K562 (cell line): ENCODE data around the gene ITGB2. TPM values are rescaled to one million over a fixed set of nuclear protein-coding genes. Genes with fewer than 3 reads are reported as not detected.

ENCODE experiments used
- ATAC-seq: fragments of 200-7000 bp; cut with Tn5 transposase; 3 replicates; pipeline ENCODE4 v1.9.1; 2020; ENCODE audit warnings: moderate library complexity
- BruUV-seq: library from RNA; stranded (reverse); fragments of 400-500 nt; replicated peaks from 2 replicates; lab custom pipeline; 2021; lab: Mats Ljungman, UMichigan
- CTCF ChIA-PET: fragments of 300-600 bp; formaldehyde crosslinking; extraction: SDS; loops from one replicate; lab custom pipeline; 2021; ENCODE audit warnings: low intra/inter-chr PET ratio; lab: Yijun Ruan, JAX
- POLR2A ChIA-PET: fragments of 300-600, 350-650 bp; sonication (Branson Sonifier 250); formaldehyde crosslinking; extraction: SDS; loops from one replicate; lab custom pipeline; 2021; ENCODE audit warnings: antibody characterized with exemption, inconsistent platforms; lab: Yijun Ruan, JAX
- DNase-seq, 4 experiments: peaks; one replicate each; pipeline versions ENCODE4 v3.0.0 to v3.0.0-alpha.2; 2011 to 2018; ENCODE audit warnings: low spot score in 3 of 4, mixed read lengths in 3 of 4; ENCODE audit errors: extremely low read depth in 1 of 4
- FAIRE-seq: peaks from 2 replicates; lab custom pipeline; 2011; peaks lifted over from hg19 to GRCh38; lab: Jason Lieb, UNC
- H2AFZ ChIP-seq: 2 replicates; pipeline ENCODE4 v1.6.0; 2011; ENCODE audit warnings: low read depth, low read length, control low read depth, inconsistent platforms
- H3K27ac ChIP-seq: fragments of 200-600 bp; 3 replicates; pipeline ENCODE4 v1.8.0; 2011; ENCODE audit warnings: low read depth, mild to moderate bottlenecking, control low read depth, inconsistent platforms, low read length, moderate library complexity, mixed read lengths; ENCODE audit errors: extremely low read depth
- H3K27me3 ChIP-seq, 2 experiments: fragments of 300-600 bp in 1 of 2; 2 replicates in 1 of 2; 3 replicates in 1 of 2; pipeline versions ENCODE4 v1.6.0 to v1.8.0; 2011; ENCODE audit warnings: inconsistent platforms in 2 of 2, low read length in 2 of 2, mild to moderate bottlenecking in 1 of 2, mixed read lengths in 1 of 2, moderate library complexity in 1 of 2; ENCODE audit not compliant: control insufficient read depth in 2 of 2, insufficient read depth in 2 of 2
- H3K36me3 ChIP-seq: fragments of 300-600 bp; 3 replicates; pipeline ENCODE4 v1.8.0; 2011; ENCODE audit warnings: mild to moderate bottlenecking, low read length, inconsistent platforms; ENCODE audit not compliant: control insufficient read depth, insufficient read depth
- H3K4me1 ChIP-seq, 2 experiments: fragments of 200-600 bp in 1 of 2; replicated peaks in 1 of 2; 2 replicates in 1 of 2; 3 replicates in 1 of 2; pipeline versions ENCODE4 v1.5.1 to v1.8.0; 2011; ENCODE audit warnings: inconsistent platforms in 2 of 2, low read length in 2 of 2, mild to moderate bottlenecking in 1 of 2, mixed read lengths in 1 of 2, moderate library complexity in 1 of 2; ENCODE audit not compliant: control insufficient read depth in 2 of 2, insufficient read depth in 2 of 2
- H3K4me2 ChIP-seq: 2 replicates; pipeline ENCODE4 v1.6.1; 2011; ENCODE audit warnings: low read length, control low read depth, inconsistent platforms, mixed read lengths; ENCODE audit not compliant: insufficient read depth
- H3K4me3 ChIP-seq: fragments of 200-600 bp; sonication (generic), shearing (Covaris generic); 2 replicates; pipeline ENCODE4 v1.5.1; 2016; ENCODE audit warnings: control low read depth, inconsistent platforms
- H3K79me2 ChIP-seq: fragments of 200-600 bp; 3 replicates; pipeline ENCODE4 v1.8.0; 2011; ENCODE audit warnings: low read length, inconsistent platforms; ENCODE audit not compliant: control insufficient read depth, insufficient read depth
- H3K9ac ChIP-seq, 2 experiments: 2 replicates each; pipeline versions ENCODE4 v1.6.0 to v1.6.1; 2011; ENCODE audit warnings: low read depth in 2 of 2, low read length in 2 of 2, control low read depth in 1 of 2, inconsistent platforms in 1 of 2, mild to moderate bottlenecking in 1 of 2, mixed read lengths in 1 of 2; ENCODE audit not compliant: insufficient read depth in 1 of 2
- H3K9me1 ChIP-seq: one replicate; pipeline ENCODE4 v1.6.0; 2011; ENCODE audit warnings: inconsistent platforms, mild to moderate bottlenecking, low read length, moderate library complexity; ENCODE audit not compliant: control insufficient read depth, insufficient read depth
- H3K9me3 ChIP-seq: replicated peaks from 2 replicates; pipeline ENCODE4 v1.5.1; 2011; ENCODE audit warnings: low read depth, low read length, inconsistent platforms; ENCODE audit not compliant: control insufficient read depth, insufficient read depth
- H4K20me1 ChIP-seq: replicated peaks from 2 replicates; pipeline ENCODE4 v1.6.1; 2011; ENCODE audit warnings: low read length, inconsistent platforms, mixed read lengths; ENCODE audit not compliant: control insufficient read depth, insufficient read depth
- CEBPB ChIP-seq: fragments of 450-650 bp; IDR thresholded peaks from 2 replicates; pipeline ENCODE4 v1.6.1; 2016; ENCODE audit warnings: missing genetic modification characterization, missing compliant biosample characterization
- CHD2 ChIP-seq: IDR thresholded peaks from 2 replicates; pipeline ENCODE4 v1.6.1; 2011; ENCODE audit warnings: low read depth, low read length
- CHD4 ChIP-seq: fragments of 200-600 bp; sonication (generic); IDR thresholded peaks from 3 replicates; pipeline ENCODE4 v1.6.1; 2012; ENCODE audit warnings: low read depth, mild to moderate bottlenecking, mixed read lengths, low read length, inconsistent platforms; ENCODE audit not compliant: insufficient read depth, insufficient replicate concordance, poor library complexity, severe bottlenecking
- EGR1 ChIP-seq: fragments of 450-650 bp; conservative IDR thresholded peaks from 2 replicates; pipeline ENCODE4 v1.6.1; 2017; ENCODE audit warnings: mild to moderate bottlenecking
- EZH2 ChIP-seq: IDR thresholded peaks from 2 replicates; pipeline ENCODE4 v1.6.1; 2012; ENCODE audit warnings: low read depth, mild to moderate bottlenecking, inconsistent platforms, low read length, borderline replicate concordance
- GABPA ChIP-seq: fragments of 200-800 bp; sonication (Bioruptor generic); conservative IDR thresholded peaks from 2 replicates; pipeline ENCODE4 v1.6.1; 2016; ENCODE audit warnings: low read depth, missing genetic modification characterization, missing compliant biosample characterization
- MBD2 ChIP-seq: sonication (generic); IDR thresholded peaks from 2 replicates; pipeline ENCODE4 v1.6.1; 2016; ENCODE audit warnings: low read depth, borderline replicate concordance
- MTA3 ChIP-seq: fragments of 450-650 bp; formaldehyde crosslinking; IDR thresholded peaks from 2 replicates; pipeline ENCODE4 v1.6.1; 2017; ENCODE audit warnings: mild to moderate bottlenecking, borderline replicate concordance
- MXI1 ChIP-seq: IDR thresholded peaks from 2 replicates; pipeline ENCODE4 v1.6.1; 2011; ENCODE audit warnings: low read depth, mild to moderate bottlenecking, improper control_type of control experiment, low read length
- PURB ChIP-seq: sonication (generic); formaldehyde crosslinking; IDR thresholded peaks from 2 replicates; pipeline ENCODE4 v1.9.0; 2021; ENCODE audit warnings: low read depth, mild to moderate bottlenecking, missing genetic modification reagents
- RAD51 ChIP-seq: fragments of 450-650 bp; IDR thresholded peaks from 2 replicates; pipeline ENCODE4 v1.7.1; 2016; ENCODE audit warnings: low read depth, mild to moderate bottlenecking, borderline replicate concordance
- SIN3B ChIP-seq: fragments of 450-650 bp; IDR thresholded peaks from 2 replicates; pipeline ENCODE4 v1.6.1; 2017; ENCODE audit warnings: low read depth, mild to moderate bottlenecking, moderate library complexity
- SPI1 ChIP-seq: IDR thresholded peaks from 2 replicates; pipeline ENCODE4 v1.6.1; 2011; ENCODE audit warnings: low read depth, low read length, control low read depth, borderline replicate concordance
- ZNF146 ChIP-seq: IDR thresholded peaks from one replicate; pipeline ENCODE4 v1.6.1; 2018; ENCODE audit warnings: missing compliant biosample characterization; ENCODE audit not compliant: unreplicated experiment
- ZNF184 ChIP-seq: sonication (generic); formaldehyde crosslinking; IDR thresholded peaks from 2 replicates; pipeline ENCODE4 v1.5.0; 2020; ENCODE audit warnings: missing genetic modification reagents
- ZNF75A ChIP-seq: fragments of 450-650 bp; formaldehyde crosslinking; IDR thresholded peaks from 2 replicates; pipeline ENCODE4 v1.4.0; 2020; ENCODE audit warnings: mild to moderate bottlenecking
- WGBS: fragments of 100-300 bp; shearing (Covaris generic); methylation state at CpG from one replicate; pipeline ENCODE4 v1.1.6; 2016; ENCODE audit warnings: low coverage, mixed read lengths; ENCODE audit not compliant: insufficient coverage; ENCODE audit errors: missing lambda C conversion rate; 5-methylcytosine and 5-hydroxymethylcytosine counted together
- in situ Hi-C: fragments of 300-500 bp; cut with MboI; formaldehyde crosslinking; loops from 4 replicates; pipeline ENCODE4 v1.15.0; 2018; ENCODE audit warnings: inconsistent platforms, mixed read lengths
- intact Hi-C: fragments of 100-400 bp; cut with micrococcal nuclease; formaldehyde crosslinking; loops from 2 replicates; pipeline ENCODE4 v1.14.2; 2022
- polyA plus RNA-seq, 8 experiments: library from polyadenylated mRNA; depleted of rRNA in 4 of 8; stranded (reverse) in 5 of 8; unstranded in 3 of 8; fragments of >200 nt; fragmentation: Nextera tagmentation in 2 of 8; fragmentation: Illumina TruSeq in 1 of 8; extraction: Ambion mirVana in 2 of 8; extraction: Trizol in 1 of 8; gene quantifications; 2 replicates each; pipeline versions ENCODE4 v1.2.1 to v1.2.3, GENCODE V29; 2011 to 2014; ENCODE audit warnings: inconsistent platforms in 1 of 8, missing spikeins in 1 of 8
- total RNA-seq, 7 experiments: library from RNA; depleted of rRNA in 6 of 7; stranded (reverse); fragments of >200 nt in 6 of 7; fragmentation: Illumina TruSeq in 2 of 7; extraction: Trizol in 2 of 7; gene quantifications; 2 replicates each; pipeline versions ENCODE4 v1.2.1 to v1.2.3, GENCODE V29; 2011 to 2021; ENCODE audit warnings: low replicate concordance in 1 of 7
- TF ChIP-seq, protein P1 (sequence below): fragments of 250-450 bp; sonication (Bioruptor Pico); IDR thresholded peaks from 2 replicates; pipeline ENCODE4 v1.4.0; 2020; ENCODE audit warnings: mild to moderate bottlenecking

Gene ITGB2
- total and polyA plus RNA-seq, 9 of the 15 experiments (the other 6 are each of a cell fraction or from before 2014, with no cell fraction given) = 0.07 to 1.3 (median 0.51) TPM; not detected in 2

DNA sequence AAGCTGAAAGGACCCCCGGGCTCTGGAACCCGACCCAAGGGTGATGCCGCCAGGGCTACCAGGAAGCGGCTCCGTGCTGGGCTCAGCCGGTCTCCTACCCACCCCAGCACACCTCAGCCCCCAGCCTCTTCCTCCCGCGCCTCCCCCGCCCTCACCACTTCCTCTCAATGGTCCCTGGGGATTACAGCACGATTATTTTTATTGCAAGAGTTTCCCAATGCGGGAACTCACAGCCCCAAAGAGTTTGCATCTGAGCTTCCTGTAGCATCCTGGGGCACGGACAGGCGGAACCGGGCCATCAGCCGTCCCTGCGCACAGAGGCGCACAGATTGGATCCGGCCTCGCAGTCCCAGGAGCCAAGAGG lies 10.4 kb upstream of the ITGB2 start:
- Histone ChIP-seq H4K20me1 (no peaks in the 10 kb centered on the region), H2AFZ (no peak overlapping the region), H3K9ac (no peak overlapping the region), H3K4me1 (peaks cover 8 to 46% of the 10 kb centered on the region in 2 experiments; a peak in 4 of 5 replicates), H3K4me2 (no peak overlapping the region), H3K36me3 (no peaks in the 10 kb centered on the region), H3K9me1 (peaks cover 3% of the 10 kb centered on the region), H3K27ac (no peak overlapping the region), H3K27me3 (peaks cover 17 to 45% of the 10 kb centered on the region in 2 experiments), H3K79me2 (no peaks in the 10 kb centered on the region), H3K9me3 (no peaks in the 10 kb centered on the region), H3K4me3 (no peak overlapping the region)
- no TSS peak for BruUV-seq
- ATAC-seq (no peak), FAIRE-seq (no peak), DNase-seq (no peak)
- ChIA-PET CTCF (no interaction called here), POLR2A (no interaction called here)
- in situ Hi-C loops = loop anchor here (10.0 kb wide), 1 partner anchor 426 kb away; no protein-coding TSS in a partner anchor
- no peak for TF ChIP-seq ZNF184 (CRISPR knock-in tag)
- TF ChIP-seq GABPA (tag) = 0 out of 2 replicates have a peak, but pooled peaks have one; percentile 20
- no peak for TF ChIP-seq CHD2
- TF ChIP-seq MBD2 = no peak
- no peak for TF ChIP-seq PURB (CRISPR knock-in tag)
- peak; percentile 32; the same call in 1 of the 2 replicates for TF ChIP-seq SPI1
- TF ChIP-seq CHD4 = no peak
- no peak for TF ChIP-seq RAD51
- no peak for TF ChIP-seq ZNF75A
- no peak for TF ChIP-seq ZNF146 (CRISPR knock-in tag)
- TF ChIP-seq, protein P1, sequence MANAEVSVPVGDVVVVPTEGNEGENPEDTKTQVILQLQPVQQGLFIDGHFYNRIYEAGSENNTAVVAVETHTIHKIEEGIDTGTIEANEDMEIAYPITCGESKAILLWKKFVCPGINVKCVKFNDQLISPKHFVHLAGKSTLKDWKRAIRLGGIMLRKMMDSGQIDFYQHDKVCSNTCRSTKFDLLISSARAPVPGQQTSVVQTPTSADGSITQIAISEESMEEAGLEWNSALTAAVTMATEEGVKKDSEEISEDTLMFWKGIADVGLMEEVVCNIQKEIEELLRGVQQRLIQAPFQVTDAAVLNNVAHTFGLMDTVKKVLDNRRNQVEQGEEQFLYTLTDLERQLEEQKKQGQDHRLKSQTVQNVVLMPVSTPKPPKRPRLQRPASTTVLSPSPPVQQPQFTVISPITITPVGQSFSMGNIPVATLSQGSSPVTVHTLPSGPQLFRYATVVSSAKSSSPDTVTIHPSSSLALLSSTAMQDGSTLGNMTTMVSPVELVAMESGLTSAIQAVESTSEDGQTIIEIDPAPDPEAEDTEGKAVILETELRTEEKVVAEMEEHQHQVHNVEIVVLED = no peak
- TF ChIP-seq CEBPB (tag) = no peak
- TF ChIP-seq MXI1 = no peak
- TF ChIP-seq EZH2 = peak; percentile 28; the same call in 1 of the 2 replicates
- TF ChIP-seq EGR1 = peak; percentile 37; the same call in 1 of the 2 replicates
- no peak for TF ChIP-seq MTA3
- TF ChIP-seq SIN3B = no peak
- 6% methylated on average over 18 of the region's 19 CpGs for WGBS
- intact Hi-C loops = no loop called here
